Measurements from ENCODE around the gene FAM200C. TPM values are rescaled to one million over a fixed set of nuclear protein-coding genes. Genes with fewer than 3 reads are reported as not detected.

Gene FAM200C
- total RNA-seq, 4 donors from 2014 or later: 3.0 to 9.6 (median 5.8) TPM

DNA sequence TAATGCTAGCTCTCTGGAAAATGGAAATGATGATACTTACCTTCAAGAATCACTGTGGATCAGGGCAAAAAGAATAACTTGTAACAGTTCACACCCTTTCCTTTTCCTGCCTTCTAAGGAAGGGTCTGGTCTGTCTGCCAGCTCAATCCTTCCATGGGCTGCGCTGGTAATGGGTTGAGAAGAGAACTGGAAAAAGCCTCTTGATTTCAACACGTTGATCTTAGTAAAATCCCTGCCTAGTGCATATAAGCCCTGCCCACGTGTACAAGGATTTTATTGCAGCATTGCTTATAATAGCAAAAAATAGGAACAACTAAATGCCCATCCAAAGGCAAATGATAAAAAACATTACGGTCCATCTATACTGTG lies 49.9 kb downstream of the FAM200C start:
- DNase-seq (ENCODE audit: extremely low spot score): no peak
- Histone ChIP-seq H3K4me3 (no peak overlapping the region), H3K36me3 (peaks cover 0 to 12% (median 0%) of the 10 kb centered on the region in 4 donors), H3K27me3 (no peaks in the 10 kb centered on the region), H3K27ac (replicated peaks in 1 of 4) (no peak overlapping the region), H3K4me1 (peaks cover 0 to 15% (median 9%) of the 10 kb centered on the region in 4 donors), H3K9me3 (no peaks in the 10 kb centered on the region)
- no peak for TF ChIP-seq POLR2A (IDR thresholded peaks at IDR 0.05; ENCODE audit: low read depth)
- TF ChIP-seq CTCF (IDR thresholded peaks at IDR 0.05): no peak
- TF ChIP-seq EP300 (IDR thresholded peaks at IDR 0.05): no peak
- TF ChIP-seq POLR2AphosphoS5 (IDR thresholded peaks at IDR 0.05): no peak
- WGBS: 83% methylated on average over 4 of the region's 4 CpGs
- intact Hi-C loops (cut with DNase I): no loop called here

- Histone ChIP-seq H3K4me1 (peaks cover 0 to 17% (median 10%) of the 10 kb centered on the region in 4 donors), H3K9me3 (no peaks in the 10 kb centered on the region), H3K27ac (replicated peaks in 1 of 4) (no peak overlapping the region), H3K36me3 (peaks cover 0 to 9% (median 0%) of the 10 kb centered on the region in 4 donors), H3K27me3 (no peaks in the 10 kb centered on the region), H3K4me3 (no peak overlapping the region)
- no peak for TF ChIP-seq CTCF (IDR thresholded peaks at IDR 0.05)
- TF ChIP-seq POLR2AphosphoS5 (IDR thresholded peaks at IDR 0.05): no peak
- no peak for TF ChIP-seq EP300 (IDR thresholded peaks at IDR 0.05)
- no peak for TF ChIP-seq POLR2A (IDR thresholded peaks at IDR 0.05; ENCODE audit: low read depth)
- intact Hi-C loops (cut with DNase I): no loop called here
- DNase-seq (ENCODE audit: extremely low spot score): no peak
- 95% methylated on average over 22 of the region's 27 CpGs for WGBS
These were observed 50.5 kb downstream of the FAM200C start for GRCh38 chr5:160349249-160349934.

DNA sequence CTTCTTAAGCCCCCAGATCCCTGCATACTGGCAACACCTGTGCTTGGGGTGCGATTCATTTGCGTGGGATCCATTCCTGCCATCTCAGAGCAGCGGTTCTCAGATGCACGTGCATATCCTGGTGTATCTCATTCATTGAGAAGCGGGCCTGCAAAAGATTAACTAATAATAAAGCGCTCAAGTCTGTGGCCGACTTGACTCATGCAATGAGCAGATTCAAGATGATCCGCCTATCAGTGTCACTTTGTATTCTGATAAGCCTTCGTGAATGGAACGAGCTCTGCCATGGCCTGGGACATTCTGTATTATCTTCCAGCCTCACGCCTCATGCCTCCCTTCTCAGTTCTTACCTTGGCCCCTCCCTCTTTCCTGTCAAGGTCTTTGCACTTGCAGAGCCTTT lies 51.8 kb downstream of the FAM200C start:
- H3K36me3 ChIP-seq: peaks cover 0 to 9% (median 0%) of the 10 kb centered on the region in 4 donors
- no peaks in the 10 kb centered on the region for H3K27me3 ChIP-seq
- no peaks in the 10 kb centered on the region for H3K9me3 ChIP-seq
- no peak overlapping the region for H3K27ac ChIP-seq (replicated peaks in 1 of 4)
- intact Hi-C loops (cut with DNase I): no loop called here
- TF ChIP-seq POLR2A (IDR thresholded peaks at IDR 0.05; ENCODE audit: low read depth) (no peak), EP300 (IDR thresholded peaks at IDR 0.05) (no peak), POLR2AphosphoS5 (IDR thresholded peaks at IDR 0.05) (no peak), CTCF (IDR thresholded peaks at IDR 0.05) (no peak)
- H3K4me1 ChIP-seq: peaks cover 0 to 8% (median 6%) of the 10 kb centered on the region in 4 donors
- no peak for DNase-seq (ENCODE audit: extremely low spot score)
- 88% methylated on average over 11 of the region's 11 CpGs for WGBS
- no peak overlapping the region for H3K4me3 ChIP-seq

DNA sequence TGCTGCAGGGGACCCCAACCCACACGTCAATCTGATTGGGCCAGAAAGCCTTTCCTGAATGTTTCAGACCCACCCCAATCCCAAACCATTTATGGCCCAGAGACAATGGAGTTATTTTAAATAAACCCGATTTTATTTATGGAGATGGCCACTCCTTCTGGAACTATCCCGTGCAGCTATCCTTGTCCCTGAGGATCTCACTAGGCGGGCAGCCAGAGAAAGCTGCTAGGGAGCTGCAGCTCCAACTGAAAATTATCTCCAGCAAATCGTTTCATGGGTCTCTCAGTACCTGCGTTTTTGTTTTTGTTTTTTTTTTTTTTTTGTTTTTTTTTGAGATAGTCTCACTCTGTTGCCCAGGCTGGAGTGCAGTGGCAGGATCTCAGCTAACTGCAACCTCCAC lies 52.4 kb downstream of the FAM200C start:
- intact Hi-C loops (cut with DNase I): loop anchor here (2.0 kb wide), 1 partner anchor 327 kb away; no protein-coding TSS in a partner anchor
- Histone ChIP-seq H3K27ac (replicated peaks in 1 of 4) (no peak overlapping the region), H3K36me3 (peaks cover 0 to 9% (median 0%) of the 10 kb centered on the region in 4 donors), H3K4me3 (no peak overlapping the region), H3K4me1 (peaks cover 0 to 8% (median 6%) of the 10 kb centered on the region in 4 donors), H3K27me3 (no peaks in the 10 kb centered on the region), H3K9me3 (no peaks in the 10 kb centered on the region)
- TF ChIP-seq EP300 (IDR thresholded peaks at IDR 0.05) (no peak), POLR2AphosphoS5 (IDR thresholded peaks at IDR 0.05) (no peak), POLR2A (IDR thresholded peaks at IDR 0.05; ENCODE audit: low read depth) (no peak), CTCF (IDR thresholded peaks at IDR 0.05) (no peak)
- 52% methylated on average over 6 of the region's 6 CpGs for WGBS
- no peak for DNase-seq (ENCODE audit: extremely low spot score)

Other genes with a start within 250 kb of the FAM200C start
- not detected for gene FABP6, start 170.5 kb downstream of the FAM200C start, total RNA-seq
- gene CCNJL, start 87.5 kb downstream of the FAM200C start, total RNA-seq: 1 to 10 TPM in 3 of 4 donors, under 1 TPM in 1; 0.83 to 2.5 (median 1.3) TPM
- gene C1QTNF2, start 29.4 kb downstream of the FAM200C start, total RNA-seq: 1 to 10 TPM; 1.3 to 2.9 (median 2.5) TPM
- gene SLU7, start 19.0 kb upstream of the FAM200C start, total RNA-seq: 10 to 100 TPM; 43.5 to 82.0 (median 69.5) TPM
- 1 to 10 TPM in 3 of 4 donors, not detected in 1; 2.6 to 6.3 (median 5.5) TPM for gene PTTG1, start 21.8 kb upstream of the FAM200C start, total RNA-seq

Data from esophagus muscularis mucosa (tissue), 4 donors.